ENCODE measurements around the gene CAMTA1.

Gene CAMTA1

DNA sequence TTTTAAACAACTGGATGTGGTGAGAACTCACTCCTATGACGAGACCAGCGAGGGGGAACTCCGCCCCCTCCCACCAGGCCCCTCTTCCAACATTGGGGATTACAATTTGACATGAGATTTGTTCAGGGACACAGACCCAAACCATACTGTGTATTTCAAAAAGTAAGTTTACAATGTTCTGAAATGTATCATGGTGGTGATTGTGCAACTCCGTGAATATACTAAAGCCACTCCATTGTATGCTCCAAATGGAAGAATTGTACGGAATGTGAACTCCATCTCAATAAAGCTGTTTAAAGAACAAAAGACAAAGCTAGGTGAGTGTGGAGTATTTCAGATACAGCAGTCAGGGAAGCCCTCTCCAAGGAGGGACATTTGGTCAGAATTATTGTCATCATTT is 553.8 kb downstream of the CAMTA1 start:
- DNase-seq (ENCODE audit: low read depth in 3 of 3): no peak

DNA sequence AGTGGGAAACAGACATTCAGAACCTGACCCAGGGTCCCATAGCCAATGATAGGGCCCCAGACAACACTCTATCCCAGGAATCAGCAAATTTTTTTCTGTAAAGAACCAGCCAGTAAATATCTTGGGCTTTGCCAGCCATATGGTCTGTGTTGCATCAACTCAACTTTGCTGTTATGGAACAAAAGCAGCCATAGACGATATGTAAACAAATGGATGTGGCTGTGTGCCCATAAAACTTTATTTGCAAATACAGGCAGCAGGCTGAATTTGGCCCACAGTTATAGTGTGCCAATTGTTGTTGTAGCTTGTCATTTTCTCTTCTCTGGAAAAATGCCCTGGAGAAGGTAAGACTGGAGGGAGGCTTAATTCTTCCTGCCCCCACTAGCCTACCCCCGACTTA is 554.7 kb downstream of the CAMTA1 start:
- no peak for DNase-seq (ENCODE audit: low read depth in 3 of 3)

GRCh38 chr1:7341145-7341905 is 556.1 kb downstream of the CAMTA1 start:
- no peak for DNase-seq (ENCODE audit: low read depth in 3 of 3)

DNA sequence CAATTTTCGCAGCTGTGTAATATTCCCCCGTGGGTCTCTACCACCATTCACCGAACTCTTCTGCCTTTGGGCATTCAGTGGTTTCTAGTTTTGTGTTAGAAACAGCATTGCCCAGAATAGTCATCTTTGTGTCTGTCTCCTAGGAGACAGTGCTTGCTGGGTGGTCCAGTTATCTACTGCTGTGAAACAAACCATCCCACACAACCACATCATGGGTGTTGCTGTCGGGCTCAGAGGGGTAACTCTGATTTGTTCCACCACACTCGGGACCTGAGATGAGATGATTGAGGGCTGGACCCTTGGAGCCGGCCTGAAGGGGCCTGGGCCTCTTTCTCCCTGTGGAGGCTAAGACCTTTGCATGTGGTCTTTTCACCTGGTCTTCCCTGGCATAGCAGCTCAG is 558.6 kb downstream of the CAMTA1 start:
- DNase-seq (ENCODE audit: low read depth in 3 of 3): no peak

GRCh38 chr1:7344299-7344698 is 559.0 kb downstream of the CAMTA1 start:
- DNase-seq (ENCODE audit: low read depth in 3 of 3): no peak

- no peak for DNase-seq (ENCODE audit: low read depth in 3 of 3)
Measured at GRCh38 chr1:7345516-7345915, 560.3 kb downstream of the CAMTA1 start.

DNA sequence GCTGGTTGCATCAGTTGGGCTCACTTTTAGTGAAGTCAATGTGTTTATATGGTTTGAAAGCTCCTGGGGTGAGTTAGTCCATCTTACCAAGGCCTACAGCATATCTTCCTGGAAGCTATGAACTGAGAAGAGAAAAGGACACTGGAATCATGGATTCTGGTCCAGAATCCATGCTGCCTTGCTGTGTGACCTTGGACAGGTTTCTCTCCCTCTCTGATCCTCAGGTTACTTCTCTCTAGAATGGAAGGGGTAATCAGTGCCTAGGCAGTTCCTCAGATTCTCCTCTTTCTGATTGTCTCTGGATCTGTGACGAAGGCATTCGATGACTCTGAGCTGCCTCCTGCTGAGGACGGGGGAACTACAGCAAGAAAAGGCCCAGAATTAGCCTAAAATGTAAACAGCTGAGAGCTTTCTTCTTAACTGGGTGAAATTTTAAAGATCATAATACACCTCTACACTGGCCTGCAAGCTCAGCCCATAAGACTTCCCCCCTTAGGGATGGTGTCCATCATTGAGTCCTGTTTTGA is 560.9 kb downstream of the CAMTA1 start:
- DNase-seq (ENCODE audit: low read depth in 3 of 3): no peak

DNA sequence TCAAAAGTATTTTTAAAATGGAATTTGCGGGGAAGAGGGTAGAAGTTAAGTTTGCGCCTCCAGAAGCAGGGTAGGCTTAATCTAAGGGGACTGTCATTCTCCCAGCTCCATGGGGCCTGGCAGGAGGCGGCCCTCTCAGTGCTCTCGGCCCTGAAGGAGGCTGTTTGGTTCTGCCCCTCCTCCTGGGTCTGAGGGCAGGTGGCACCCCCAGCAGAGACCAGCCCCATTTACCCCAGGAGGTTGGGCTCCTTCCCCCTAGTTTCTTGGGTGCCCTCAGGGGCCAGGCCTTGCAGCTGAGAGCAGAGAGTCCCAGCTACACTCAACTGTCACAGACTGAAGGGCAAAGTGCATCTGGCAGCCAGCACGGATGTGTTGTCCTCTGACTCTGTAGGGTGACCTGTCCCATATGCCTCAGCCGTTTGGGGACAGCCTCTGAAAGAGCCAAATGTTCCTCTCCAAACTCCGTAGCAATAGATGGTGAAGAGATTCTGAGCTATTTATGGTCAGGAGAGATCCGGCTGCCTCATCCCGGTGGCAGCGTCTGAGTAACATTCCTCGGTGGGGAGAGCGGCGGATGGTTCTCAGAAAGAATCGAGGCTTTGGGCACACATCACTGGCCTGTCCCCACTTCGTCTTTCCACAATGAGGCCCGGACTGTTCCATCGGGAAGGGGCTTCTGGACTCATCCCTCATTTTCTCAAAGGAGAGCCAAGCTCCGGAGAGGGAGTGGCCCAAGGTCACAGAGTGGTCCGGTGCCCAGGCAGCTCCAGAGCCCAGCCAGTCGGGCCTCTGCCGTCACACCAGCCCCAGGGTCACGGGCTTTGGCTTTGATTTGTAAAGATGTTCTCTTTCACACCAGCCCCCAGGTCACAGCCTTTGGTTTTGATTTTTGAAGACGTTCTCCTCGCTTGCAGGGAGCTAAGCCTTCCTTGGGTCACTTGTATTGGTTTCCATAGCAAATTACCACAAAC is 561.6 kb downstream of the CAMTA1 start:
- DNase-seq (ENCODE audit: low read depth in 3 of 3): no peak

DNA sequence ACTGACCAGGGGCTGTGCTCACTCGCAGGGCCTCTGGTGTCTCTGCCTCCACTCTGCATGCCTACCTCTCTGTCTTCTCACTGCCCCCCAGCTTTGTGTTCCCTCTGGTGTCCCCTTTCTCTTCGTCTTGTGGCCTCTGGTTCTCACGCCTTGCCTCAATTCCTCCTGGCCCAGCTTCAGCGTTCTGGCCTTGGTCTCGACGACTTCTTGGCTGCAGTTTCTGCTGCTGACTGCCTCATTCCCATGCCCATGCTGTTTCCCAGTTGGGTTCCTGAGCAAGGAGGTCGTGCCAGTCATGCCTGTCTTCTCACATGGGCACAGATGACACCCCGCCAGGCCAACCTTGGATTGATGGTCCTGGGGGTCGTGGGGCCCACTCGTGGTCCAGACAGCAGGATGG is 562.8 kb downstream of the CAMTA1 start:
- DNase-seq (ENCODE audit: low read depth in 3 of 3): no peak

DNA sequence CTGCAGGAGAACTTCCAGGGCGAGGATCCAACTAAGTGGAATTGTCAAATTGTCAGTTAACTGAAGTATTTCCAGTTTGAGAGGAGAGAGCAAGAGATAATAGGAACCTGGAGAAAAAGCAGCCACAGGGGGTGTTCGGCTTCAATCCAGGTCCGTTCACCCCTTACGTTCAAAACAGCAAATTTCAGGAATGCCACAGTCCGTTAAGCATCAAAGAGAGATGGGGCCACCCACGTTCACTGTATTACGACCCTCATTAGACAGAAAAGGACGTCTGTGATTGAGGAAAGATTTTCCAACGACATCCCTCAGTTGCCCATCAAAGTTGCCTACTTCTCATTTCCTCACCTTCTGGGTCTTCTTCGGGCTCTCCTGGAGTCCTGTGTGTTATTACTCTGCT is 563.3 kb downstream of the CAMTA1 start:
- DNase-seq (ENCODE audit: low read depth in 3 of 3): no peak

DNA sequence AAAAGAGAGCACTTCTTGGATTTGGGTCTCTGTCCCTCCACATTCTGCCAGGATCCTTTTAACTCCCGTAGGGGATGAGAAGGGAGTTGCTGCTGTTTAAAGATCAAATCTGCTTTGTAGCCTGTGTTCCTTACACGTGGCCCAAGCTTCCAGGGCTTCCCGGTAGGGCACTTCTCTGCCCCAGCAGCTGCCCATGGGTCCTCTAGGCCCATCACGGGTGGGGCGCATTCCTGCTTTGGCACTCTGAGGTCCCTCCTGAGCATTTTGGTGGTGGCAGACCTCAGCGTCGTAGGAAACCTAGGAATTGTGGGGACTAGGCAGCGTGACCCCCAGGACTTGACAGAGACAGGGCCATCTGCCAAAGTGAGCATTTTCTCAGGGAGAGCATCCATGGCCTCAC is 565.5 kb downstream of the CAMTA1 start:
- DNase-seq (ENCODE audit: low read depth in 3 of 3): no peak

DNA sequence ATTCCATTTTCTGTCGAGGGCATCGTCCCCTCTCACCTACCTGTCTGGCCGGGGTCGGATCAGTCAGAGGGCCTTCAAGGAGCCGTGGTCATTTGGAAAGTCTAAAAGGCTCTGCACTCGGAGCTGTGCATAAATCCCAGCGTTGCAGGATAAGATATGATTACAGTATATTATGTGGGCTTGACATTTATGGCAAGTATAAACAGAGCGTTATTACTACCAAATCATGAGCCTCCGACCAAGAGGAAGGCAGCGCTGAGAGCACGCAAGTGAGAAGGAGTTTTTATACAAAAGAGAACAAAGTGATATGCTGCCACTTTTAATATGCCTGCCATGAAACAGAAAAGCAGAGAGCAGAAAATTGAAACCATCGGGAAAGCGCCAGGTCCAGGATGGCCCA is 566.4 kb downstream of the CAMTA1 start:
- no peak for DNase-seq (ENCODE audit: low read depth in 3 of 3)

- no peak for DNase-seq (ENCODE audit: low read depth in 3 of 3)
Measured at GRCh38 chr1:7352364-7352763, 567.1 kb downstream of the CAMTA1 start.

DNA sequence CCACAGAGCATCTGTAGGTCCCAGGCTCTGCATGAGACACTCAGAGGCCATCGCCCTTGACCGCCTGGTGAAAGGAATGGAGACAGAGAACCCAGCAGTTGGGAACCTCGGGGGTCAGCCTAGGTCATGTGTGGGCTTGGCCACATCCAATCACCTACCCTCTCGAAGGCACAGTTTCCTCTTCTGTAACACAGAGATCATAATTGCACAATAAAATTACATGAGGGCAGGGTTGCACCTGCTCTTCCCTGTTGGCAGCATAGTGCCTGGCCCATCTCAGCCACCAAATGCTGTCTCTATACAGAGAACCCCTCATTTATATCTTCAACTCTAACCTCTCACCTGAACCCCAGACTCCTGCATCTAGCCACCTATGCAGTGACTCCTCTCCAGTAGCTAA is 567.7 kb downstream of the CAMTA1 start:
- no peak for DNase-seq (ENCODE audit: low read depth in 3 of 3)

GRCh38 chr1:7355646-7356045 is 570.4 kb downstream of the CAMTA1 start:
- no peak for DNase-seq (ENCODE audit: low read depth in 3 of 3)

GRCh38 chr1:7356079-7356478 is 570.8 kb downstream of the CAMTA1 start:
- DNase-seq (ENCODE audit: low read depth in 3 of 3): no peak

- no peak for DNase-seq (ENCODE audit: low read depth in 3 of 3)
Measured at GRCh38 chr1:7358425-7358824, 573.2 kb downstream of the CAMTA1 start.

DNA sequence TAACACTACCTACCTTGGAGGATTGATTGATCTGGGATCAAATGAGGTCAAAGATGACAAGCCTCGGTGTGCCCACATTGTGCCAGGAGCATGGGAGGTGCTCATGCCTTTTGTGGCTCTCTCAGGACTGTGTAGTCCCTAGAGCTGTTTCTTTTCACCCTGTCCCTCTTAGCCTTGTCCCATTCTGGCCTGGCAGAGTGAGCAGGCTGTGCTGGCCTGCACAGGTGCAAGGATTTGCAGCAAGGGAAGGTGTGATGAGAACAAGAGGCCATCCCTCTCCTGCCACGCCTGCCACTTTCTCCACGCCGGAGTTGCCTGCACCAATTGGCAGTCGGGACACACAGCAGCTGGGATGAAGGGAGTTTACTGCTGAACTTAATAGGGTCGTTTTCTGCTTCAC is 575.3 kb downstream of the CAMTA1 start:
- DNase-seq (ENCODE audit: low read depth in 3 of 3): no peak

GRCh38 chr1:7362947-7363346 is 577.7 kb downstream of the CAMTA1 start:
- no peak for DNase-seq (ENCODE audit: low read depth in 3 of 3)

- DNase-seq (ENCODE audit: low read depth in 3 of 3): no peak
Measured at GRCh38 chr1:7363450-7363849, 578.2 kb downstream of the CAMTA1 start.

- DNase-seq (ENCODE audit: low read depth in 3 of 3): no peak
Measured at GRCh38 chr1:7365706-7366105, 580.5 kb downstream of the CAMTA1 start.

DNA sequence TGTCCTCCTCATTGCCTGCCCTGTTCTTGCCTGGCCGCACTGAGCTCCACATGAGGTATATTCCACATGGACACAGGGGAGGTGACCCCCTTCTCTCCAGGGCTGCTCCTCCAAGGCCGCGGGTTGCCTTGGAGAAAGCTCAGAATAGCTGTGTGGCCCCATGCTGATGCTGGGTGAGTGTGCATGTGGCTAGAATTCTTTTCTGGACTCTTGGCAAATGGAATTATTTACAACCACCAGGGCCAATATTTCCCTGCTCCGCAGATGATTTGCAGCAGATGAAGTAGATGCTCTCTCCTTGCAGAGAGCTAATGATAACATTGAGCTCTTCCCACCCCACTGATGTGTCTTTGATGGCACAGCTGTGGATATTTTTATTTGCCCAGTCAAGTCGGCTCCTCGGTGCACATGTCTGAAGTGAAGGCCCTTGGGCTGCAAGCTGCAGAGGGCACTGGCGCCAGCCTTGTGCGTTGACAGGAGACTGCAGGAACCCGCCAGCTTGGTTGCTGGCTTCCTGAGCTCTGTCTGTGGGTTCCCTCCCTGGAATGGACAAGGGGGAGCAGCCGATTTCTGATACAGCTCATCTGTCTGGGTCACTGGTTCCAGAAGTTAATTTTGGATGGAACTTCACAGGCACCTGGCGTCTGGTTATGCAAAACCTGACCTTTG is 581.2 kb downstream of the CAMTA1 start:
- no peak for DNase-seq (ENCODE audit: low read depth in 3 of 3)

Data from stimulated activated CD4-positive, alpha-beta T cell treated with anti-CD3 and anti-CD28 coated beads, TNF-alpha, amount 100 ng/mL, for 24 hours (primary cell).